ENCODE results near the gene GAS5.

GAS5 gene

GRCh38 chr1:173827611-173828010 lies 40.2 kb downstream of the GAS5 start:
- no peak for DNase-seq (ENCODE audit: low read depth, low spot score)

- peak; percentile 95 for DNase-seq (ENCODE audit: low read depth, low spot score)
These were observed 43.3 kb downstream of the GAS5 start, which contains the start of the genes CENPL and DARS2 for GRCh38 chr1:173824315-173825081. TSS of gene CENPL (minus strand) at chr1:173824883. CDS start at chr1:173811299, 13,584 bp downstream. TSS of gene DARS2 (plus strand) at chr1:173824673. CDS start at chr1:173825230, 557 bp downstream.

- DNase-seq (ENCODE audit: low read depth, low spot score), result no peak
These were observed 43.9 kb downstream of the GAS5 start for GRCh38 chr1:173823781-173824314.

GRCh38 chr1:173821680-173822079 lies 46.1 kb downstream of the GAS5 start:
- no peak for DNase-seq (ENCODE audit: low read depth, low spot score)

GRCh38 chr1:173818459-173818858 lies 49.3 kb downstream of the GAS5 start:
- no peak for DNase-seq (ENCODE audit: low read depth, low spot score)
